Tibial nerve (tissue), 4 donors: Measurements from ENCODE around the gene PARN. TPM values are rescaled to one million over a fixed set of nuclear protein-coding genes. Genes with fewer than 3 reads are reported as not detected.
"Not testable (repeated sequence)": the region's sequence is repeated elsewhere in the genome, so short reads cannot be mapped to it uniquely, and the experiment has no call there.

Source experiments
- DNase-seq, 2 donors: peaks; one replicate each; pipeline ENCODE4 v3.0.0-alpha.2; 2019; ENCODE audit warnings: low spot score in 2 of 2
- H3K27ac ChIP-seq, 4 donors: fragments of 200-600 bp; sonication (generic) in 3 of 4; one replicate each; pipeline ENCODE4 v1.5.1; 2017 to 2019; ENCODE audit warnings: mild to moderate bottlenecking in 1 of 4
- H3K27me3 ChIP-seq, 2 donors: fragments of 200-600 bp; sonication (generic) in 1 of 2; one replicate each; pipeline versions ENCODE4 v1.5.1 to v1.6.0; 2017 to 2019
- H3K36me3 ChIP-seq, 3 donors: fragments of 200-600 bp; sonication (generic); one replicate each; pipeline ENCODE4 v1.5.1; 2018 to 2019
- H3K4me1 ChIP-seq, 4 donors: fragments of 200-600 bp; sonication (generic) in 3 of 4; one replicate each; pipeline ENCODE4 v1.5.1; 2017 to 2019
- H3K4me3 ChIP-seq, 4 donors: fragments of 200-600 bp; sonication (generic) in 3 of 4; one replicate each; pipeline ENCODE4 v1.5.1; 2017 to 2019; ENCODE audit warnings: mild to moderate bottlenecking in 1 of 4, moderate library complexity in 1 of 4
- H3K9me3 ChIP-seq, 4 donors: fragments of 200-600 bp; sonication (generic) in 3 of 4; one replicate each; pipeline ENCODE4 v1.5.1; 2017 to 2019
- EP300 ChIP-seq, 2 donors: sonication (generic); formaldehyde crosslinking; IDR thresholded peaks; one replicate each; pipeline ENCODE4 v1.6.1; 2017; ENCODE audit warnings: antibody characterized with exemption in 2 of 2, mild to moderate bottlenecking in 1 of 2
- POLR2A ChIP-seq, 2 donors: fragments of 450-650 bp; IDR thresholded peaks; one replicate each; pipeline ENCODE4 v1.6.1; 2017; ENCODE audit warnings: antibody characterized with exemption in 2 of 2, mild to moderate bottlenecking in 2 of 2, moderate library complexity in 2 of 2
- WGBS, 2 donors: methylation state at CpG; one replicate each; pipeline ENCODE4 v1.1.5; 2018; 5-methylcytosine and 5-hydroxymethylcytosine counted together
- total RNA-seq, 4 donors: library from RNA; depleted of rRNA; stranded (reverse); fragments of >200 nt; gene quantifications; one replicate each; pipeline ENCODE4 v1.1.0, GENCODE V29; 2016
- TF ChIP-seq, protein P1 (sequence below), 5 experiments: fragments of 200-600 bp in 3 of 5; fragments of 450-650 bp in 2 of 5; sonication (generic) in 3 of 5; IDR thresholded peaks; one replicate each; pipeline ENCODE4 v1.5.1; 2016 to 2019; ENCODE audit warnings: antibody characterized with exemption in 5 of 5, mild to moderate bottlenecking in 3 of 5, moderate library complexity in 2 of 5

PARN gene
- total RNA-seq, 4 donors from 2014 or later: 36.5 to 49.8 (median 40.6) TPM

DNA sequence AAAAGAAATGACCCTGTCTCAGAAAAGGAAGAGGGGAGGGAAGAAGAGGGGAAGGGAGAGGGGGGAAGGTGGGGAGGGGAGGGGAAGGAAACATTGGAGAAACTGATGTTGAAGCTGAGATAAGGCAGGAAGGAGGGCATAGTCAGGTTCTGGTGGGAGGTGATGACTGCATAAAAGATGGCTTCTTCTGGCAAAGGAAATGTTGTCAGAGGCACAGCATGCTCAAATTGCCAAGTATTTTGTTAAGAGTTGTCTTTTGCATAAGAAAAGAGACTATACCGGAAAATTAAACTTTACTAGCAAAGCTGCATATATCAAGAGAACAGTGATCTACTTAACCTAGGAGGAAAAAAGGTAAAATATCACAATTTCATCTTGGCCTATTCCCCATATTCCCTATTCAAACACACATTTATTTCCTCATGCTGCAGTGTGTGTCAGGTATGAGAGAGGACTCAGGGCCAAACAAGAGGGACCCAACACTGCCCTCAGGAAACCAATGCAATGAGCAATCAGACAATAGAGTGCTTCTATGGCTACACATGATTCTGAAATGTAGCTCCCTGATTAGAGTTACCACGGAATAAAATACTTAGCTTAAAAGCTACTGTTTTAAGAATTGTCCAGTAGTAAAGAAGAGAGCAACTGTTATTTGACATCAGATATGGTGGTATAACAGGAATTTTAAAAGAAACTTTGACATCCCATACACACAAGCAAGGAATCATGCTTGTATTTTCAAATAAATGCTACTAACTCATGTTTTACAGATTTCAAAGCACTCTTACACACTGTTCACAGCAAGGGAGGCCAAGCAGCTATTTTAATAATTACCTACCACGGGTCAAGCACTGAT, 80.9 kb downstream of the PARN start:
- Histone ChIP-seq H3K36me3 (peaks cover 0 to 55% (median 0%) of the 10 kb centered on the region in 3 donors), H3K4me1 (peaks cover 0 to 4% (median 0%) of the 10 kb centered on the region in 4 donors), H3K27ac (no peak overlapping the region), H3K27me3 (no peaks in the 10 kb centered on the region), H3K9me3 (no peaks in the 10 kb centered on the region), H3K4me3 (no peak overlapping the region)
- WGBS, 2 donors: 68% methylated on average over 3 of the region's 3 CpGs
- no peak for DNase-seq
- TF ChIP-seq POLR2A (IDR thresholded peaks at IDR 0.05): no peak
- no peak for TF ChIP-seq EP300 (IDR thresholded peaks at IDR 0.05)
- TF ChIP-seq, protein P1, sequence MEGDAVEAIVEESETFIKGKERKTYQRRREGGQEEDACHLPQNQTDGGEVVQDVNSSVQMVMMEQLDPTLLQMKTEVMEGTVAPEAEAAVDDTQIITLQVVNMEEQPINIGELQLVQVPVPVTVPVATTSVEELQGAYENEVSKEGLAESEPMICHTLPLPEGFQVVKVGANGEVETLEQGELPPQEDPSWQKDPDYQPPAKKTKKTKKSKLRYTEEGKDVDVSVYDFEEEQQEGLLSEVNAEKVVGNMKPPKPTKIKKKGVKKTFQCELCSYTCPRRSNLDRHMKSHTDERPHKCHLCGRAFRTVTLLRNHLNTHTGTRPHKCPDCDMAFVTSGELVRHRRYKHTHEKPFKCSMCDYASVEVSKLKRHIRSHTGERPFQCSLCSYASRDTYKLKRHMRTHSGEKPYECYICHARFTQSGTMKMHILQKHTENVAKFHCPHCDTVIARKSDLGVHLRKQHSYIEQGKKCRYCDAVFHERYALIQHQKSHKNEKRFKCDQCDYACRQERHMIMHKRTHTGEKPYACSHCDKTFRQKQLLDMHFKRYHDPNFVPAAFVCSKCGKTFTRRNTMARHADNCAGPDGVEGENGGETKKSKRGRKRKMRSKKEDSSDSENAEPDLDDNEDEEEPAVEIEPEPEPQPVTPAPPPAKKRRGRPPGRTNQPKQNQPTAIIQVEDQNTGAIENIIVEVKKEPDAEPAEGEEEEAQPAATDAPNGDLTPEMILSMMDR (IDR thresholded peaks at IDR 0.05): no peak

GRCh38 chr16:14545346-14545884, 84.6 kb downstream of the PARN start:
- no peak overlapping the region for H3K27ac ChIP-seq
- WGBS, 2 donors: 86 to 87% methylated on average over 7 of the region's 7 CpGs
- TF ChIP-seq EP300 (IDR thresholded peaks at IDR 0.05) (no peak), POLR2A (IDR thresholded peaks at IDR 0.05) (no peak)
- TF ChIP-seq, protein P1 (IDR thresholded peaks at IDR 0.05): no peak
- peaks cover 0 to 10% (median 0%) of the 10 kb centered on the region in 4 donors for H3K9me3 ChIP-seq
- H3K4me1 ChIP-seq: peaks cover 0 to 4% (median 0%) of the 10 kb centered on the region in 4 donors
- no peak overlapping the region for H3K4me3 ChIP-seq
- peaks cover 0 to 54% (median 0%) of the 10 kb centered on the region in 3 donors for H3K36me3 ChIP-seq
- no peaks in the 10 kb centered on the region for H3K27me3 ChIP-seq
- no peak for DNase-seq

GRCh38 chr16:14544846-14545245, 85.2 kb downstream of the PARN start:
- H3K4me1 ChIP-seq, H3K27ac ChIP-seq, H3K4me3 ChIP-seq, DNase-seq, H3K27me3 ChIP-seq: not testable (repeated sequence)
- WGBS, 2 donors: 84 to 94% methylated on average over 4 of the region's 4 CpGs
- Histone ChIP-seq H3K36me3 (peaks cover 0 to 52% (median 0%) of the 10 kb centered on the region in 3 donors), H3K9me3 (peaks cover 0 to 10% (median 0%) of the 10 kb centered on the region in 4 donors)

GRCh38 chr16:14539631-14540030, 90.4 kb downstream of the PARN start:
- DNase-seq: no peak
- Histone ChIP-seq H3K27ac (no peak overlapping the region), H3K4me1 (no peaks in the 10 kb centered on the region), H3K4me3 (no peak overlapping the region), H3K9me3 (peaks cover 0 to 10% (median 0%) of the 10 kb centered on the region in 4 donors), H3K36me3 (peaks cover 0 to 39% (median 0%) of the 10 kb centered on the region in 3 donors), H3K27me3 (no peaks in the 10 kb centered on the region)
- WGBS, 2 donors: 55 to 56% methylated on average over 2 of the region's 2 CpGs
- TF ChIP-seq EP300 (IDR thresholded peaks at IDR 0.05) (no peak), POLR2A (IDR thresholded peaks at IDR 0.05) (no peak)
- TF ChIP-seq, protein P1 (IDR thresholded peaks at IDR 0.05): no peak

GRCh38 chr16:14539156-14539555, 90.9 kb downstream of the PARN start:
- H3K27me3 ChIP-seq: no peaks in the 10 kb centered on the region
- WGBS, 2 donors: 73 to 80% methylated on average over 5 of the region's 5 CpGs
- no peak overlapping the region for H3K4me3 ChIP-seq
- peaks cover 0 to 10% (median 0%) of the 10 kb centered on the region in 4 donors for H3K9me3 ChIP-seq
- DNase-seq: no peak
- peaks cover 0 to 34% (median 0%) of the 10 kb centered on the region in 3 donors for H3K36me3 ChIP-seq
- no peak overlapping the region for H3K27ac ChIP-seq
- TF ChIP-seq EP300 (IDR thresholded peaks at IDR 0.05) (no peak), POLR2A (IDR thresholded peaks at IDR 0.05) (no peak)
- TF ChIP-seq, protein P1 (IDR thresholded peaks at IDR 0.05): no peak
- H3K4me1 ChIP-seq: no peaks in the 10 kb centered on the region
